ENCODE measurements around the gene ATXN1. TPM values are rescaled to one million over a fixed set of nuclear protein-coding genes. Genes with fewer than 3 reads are reported as not detected.

The ATXN1 gene
- total RNA-seq, 1 experiment from 2014 or later, result 5.6 TPM

DNA sequence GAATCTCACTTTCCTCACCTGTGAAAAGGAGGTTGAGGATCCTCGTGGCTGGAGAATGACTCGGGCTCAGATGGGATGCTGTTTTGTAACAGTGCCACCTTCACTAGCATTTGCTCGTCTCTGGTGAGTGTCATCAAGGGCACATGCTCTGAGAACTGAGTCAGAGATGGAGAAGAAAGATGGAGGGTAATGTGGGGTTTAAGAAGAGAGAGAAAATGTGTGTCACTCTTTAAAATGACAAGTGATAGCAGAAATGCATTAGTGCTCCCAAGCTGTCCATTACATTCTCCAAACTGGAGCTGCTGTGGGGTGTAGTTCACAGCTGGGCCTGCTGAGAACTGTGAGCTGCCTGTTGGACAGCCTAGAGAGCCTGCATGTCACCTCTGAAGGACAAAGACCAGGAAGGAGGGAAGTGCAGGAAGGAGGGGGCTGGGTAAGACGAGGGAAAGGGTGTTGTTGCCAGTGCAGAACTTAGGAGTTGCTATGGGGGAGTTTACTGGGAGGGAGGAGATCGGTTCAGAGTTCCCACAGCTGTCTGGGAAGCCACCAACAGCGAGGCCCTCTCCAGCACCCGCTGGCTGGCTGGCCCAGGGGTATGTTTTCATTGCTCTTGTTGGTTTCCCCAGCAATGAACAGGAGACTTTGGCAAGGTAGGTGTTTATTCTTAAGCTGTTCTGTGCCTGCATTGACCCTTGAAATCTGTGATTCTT lies 503.1 kb downstream of the ATXN1 start:
- H3K4me3 Mint-ChIP-seq, result peak overlapping the region in 1 of 2 experiments; percentile 3; a peak in 2 of 5 replicates
- Histone ChIP-seq H3K4me2 (ENCODE audit: insufficient read depth, insufficient read length, low read length) (no peak overlapping the region), H2BK5ac (ENCODE audit: insufficient read length, low read length) (no peak overlapping the region), H4K91ac (ENCODE audit: insufficient read length, low read depth, low read length) (no peak overlapping the region), H3K27me3 (ENCODE audit: insufficient read depth, low read length) (no peaks in the 10 kb centered on the region), H3K9me3 (ENCODE audit: control insufficient read depth, low read depth, low read length) (no peaks in the 10 kb centered on the region), H3K14ac (ENCODE audit: insufficient read depth, low read length) (no peak overlapping the region; the same call in 1 of the 2 replicates), H2BK12ac (ENCODE audit: insufficient read length, low read depth, low read length) (no peak overlapping the region), H2AK5ac (ENCODE audit: insufficient read length, low read length) (no peak overlapping the region), H3K79me2 (ENCODE audit: insufficient read depth, low read length) (no peaks in the 10 kb centered on the region), H3K4ac (ENCODE audit: low read depth, low read length) (no peak overlapping the region), H3K23ac (ENCODE audit: insufficient read length, low read depth, low read length) (no peak overlapping the region), H4K8ac (replicated peaks; ENCODE audit: insufficient read length, low read depth, low read length) (no peak overlapping the region), H2BK20ac (ENCODE audit: low read depth, low read length, poor library complexity, severe bottlenecking) (no peak overlapping the region), H2BK15ac (ENCODE audit: low read depth, low read length) (no peak overlapping the region), H3K27ac (ENCODE audit: insufficient read length, low read depth, low read length) (no peak overlapping the region), H3K9ac (ENCODE audit: extremely low read depth, insufficient read length, low read length) (no peak overlapping the region), H3K56ac (ENCODE audit: insufficient read length, low read depth, low read length) (no peak overlapping the region), H2AFZ (ENCODE audit: low read length) (no peak overlapping the region), H3K23me2 (ENCODE audit: insufficient read length, low read depth, low read length, poor library complexity, severe bottlenecking) (no peaks in the 10 kb centered on the region), H4K20me1 (ENCODE audit: control insufficient read depth, insufficient read depth, insufficient read length) (no peaks in the 10 kb centered on the region), H3T11ph (ENCODE audit: low read length) (no peak overlapping the region), H2BK120ac (ENCODE audit: low read depth, low read length, poor library complexity, severe bottlenecking) (no peak overlapping the region), H4K5ac (ENCODE audit: insufficient read length, low read depth, low read length) (no peak overlapping the region), H3K18ac (ENCODE audit: insufficient read length, low read depth, low read length) (no peak overlapping the region), H3K79me1 (ENCODE audit: insufficient read depth, low read depth, low read length, poor library complexity, severe bottlenecking) (no peaks in the 10 kb centered on the region), H3K4me1 (ENCODE audit: insufficient read depth, low read length) (no peaks in the 10 kb centered on the region; the same call in 1 of the 2 replicates)
- no CpG with 5 or more reads among the region's 7 CpGs for WGBS (ENCODE audit: extremely low coverage, insufficient read length, low lambda C conversion rate)
- peaks cover 5% of the 10 kb centered on the region for H3K27me3 Mint-ChIP-seq (ENCODE audit: low read depth)
- peak; percentile 74 for DNase-seq
- peak overlapping the region in 1 of 3 experiments; percentile 32; a peak in 1 of 7 replicates for H3K27ac Mint-ChIP-seq
- TF ChIP-seq, protein P1, sequence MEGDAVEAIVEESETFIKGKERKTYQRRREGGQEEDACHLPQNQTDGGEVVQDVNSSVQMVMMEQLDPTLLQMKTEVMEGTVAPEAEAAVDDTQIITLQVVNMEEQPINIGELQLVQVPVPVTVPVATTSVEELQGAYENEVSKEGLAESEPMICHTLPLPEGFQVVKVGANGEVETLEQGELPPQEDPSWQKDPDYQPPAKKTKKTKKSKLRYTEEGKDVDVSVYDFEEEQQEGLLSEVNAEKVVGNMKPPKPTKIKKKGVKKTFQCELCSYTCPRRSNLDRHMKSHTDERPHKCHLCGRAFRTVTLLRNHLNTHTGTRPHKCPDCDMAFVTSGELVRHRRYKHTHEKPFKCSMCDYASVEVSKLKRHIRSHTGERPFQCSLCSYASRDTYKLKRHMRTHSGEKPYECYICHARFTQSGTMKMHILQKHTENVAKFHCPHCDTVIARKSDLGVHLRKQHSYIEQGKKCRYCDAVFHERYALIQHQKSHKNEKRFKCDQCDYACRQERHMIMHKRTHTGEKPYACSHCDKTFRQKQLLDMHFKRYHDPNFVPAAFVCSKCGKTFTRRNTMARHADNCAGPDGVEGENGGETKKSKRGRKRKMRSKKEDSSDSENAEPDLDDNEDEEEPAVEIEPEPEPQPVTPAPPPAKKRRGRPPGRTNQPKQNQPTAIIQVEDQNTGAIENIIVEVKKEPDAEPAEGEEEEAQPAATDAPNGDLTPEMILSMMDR (conservative IDR thresholded peaks at IDR 0.05), result no peak
- no peaks in the 10 kb centered on the region for H3K36me3 Mint-ChIP-seq (ENCODE audit: insufficient read depth in 1 of 3, low read depth in 3 of 3)
- peaks cover 0 to 3% of the 10 kb centered on the region in 2 experiments; a peak in 1 of 5 replicates for H3K9me3 Mint-ChIP-seq
- H3K4me1 Mint-ChIP-seq, result peaks cover 17 to 19% of the 10 kb centered on the region in 2 experiments
